ENCODE data around the gene MAGI1.
A peak's percentile ranks its signal among the peaks of the same experiment; 100 is the strongest.

MAGI1 gene

DNA sequence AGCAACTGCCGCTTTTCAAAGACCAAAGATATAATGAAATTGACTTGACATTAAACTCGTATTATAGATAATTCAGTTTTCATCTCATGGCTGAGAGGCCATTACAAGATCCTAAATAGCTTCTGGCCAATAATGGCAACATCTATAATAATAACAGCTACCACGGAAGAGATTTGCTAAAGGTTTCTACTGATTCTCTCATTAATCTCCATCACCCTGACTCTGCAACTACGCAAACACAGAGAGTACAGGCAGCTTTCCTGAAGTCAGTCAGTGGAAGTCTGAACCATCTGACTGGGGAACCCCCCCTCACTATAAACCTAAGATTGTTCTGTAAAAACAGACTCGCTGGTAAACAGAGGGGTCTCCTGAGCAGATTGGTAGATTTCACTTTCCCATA is 257.1 kb downstream of the MAGI1 start:
- DNase-seq (ENCODE audit: extremely low spot score, insufficient read length, low read depth) (no peak), FAIRE-seq (no peak)

DNA sequence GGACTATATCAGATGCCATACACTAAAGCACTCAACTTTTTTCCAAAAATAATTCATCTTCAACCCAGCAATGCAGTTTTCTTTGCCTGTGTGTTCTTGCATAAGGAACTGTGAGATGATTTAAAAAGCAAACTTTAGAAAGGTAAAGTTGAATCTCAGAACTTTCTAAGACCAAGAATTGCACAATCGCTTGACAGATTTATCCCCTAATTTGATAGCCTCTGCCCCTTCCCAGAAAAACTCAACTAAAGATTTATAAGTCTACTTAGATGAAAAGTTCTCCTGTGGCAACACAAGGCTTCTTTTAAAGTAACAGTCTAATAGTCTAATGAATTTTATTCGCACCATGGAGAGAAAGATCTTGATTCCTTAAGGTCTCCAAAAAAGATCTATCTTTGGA is 259.3 kb downstream of the MAGI1 start:
- FAIRE-seq (no peak), DNase-seq (ENCODE audit: extremely low spot score, insufficient read length, low read depth) (no peak)

DNA sequence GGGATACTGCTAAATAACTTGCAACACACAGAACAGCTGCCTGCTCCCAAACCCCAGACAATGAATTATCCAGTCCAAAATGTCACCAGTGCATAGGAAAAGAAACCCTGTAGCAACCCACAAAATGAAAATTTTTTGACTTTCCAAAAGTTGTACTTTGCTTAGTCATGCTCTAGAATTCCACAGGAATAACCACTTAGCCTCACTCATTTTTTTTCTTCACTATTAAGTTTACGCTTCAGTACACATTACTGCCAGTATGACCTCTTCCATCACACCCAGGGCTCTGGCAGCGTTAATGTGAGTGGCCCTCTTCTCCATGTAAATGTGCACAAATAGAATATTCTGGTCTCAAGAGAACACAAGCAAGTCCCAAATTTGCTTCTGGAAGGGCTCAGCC is 259.8 kb downstream of the MAGI1 start:
- FAIRE-seq = no peak

GRCh38 chr3:65777050-65777449 is 261.7 kb downstream of the MAGI1 start:
- no peak for FAIRE-seq
- DNase-seq (ENCODE audit: extremely low spot score, insufficient read length, low read depth) = no peak

More for the DNA sequence above, 259.8 kb downstream of the MAGI1 start:
- DNase-seq (ENCODE audit: extremely low spot score, insufficient read length, low read depth) = no peak

DNA sequence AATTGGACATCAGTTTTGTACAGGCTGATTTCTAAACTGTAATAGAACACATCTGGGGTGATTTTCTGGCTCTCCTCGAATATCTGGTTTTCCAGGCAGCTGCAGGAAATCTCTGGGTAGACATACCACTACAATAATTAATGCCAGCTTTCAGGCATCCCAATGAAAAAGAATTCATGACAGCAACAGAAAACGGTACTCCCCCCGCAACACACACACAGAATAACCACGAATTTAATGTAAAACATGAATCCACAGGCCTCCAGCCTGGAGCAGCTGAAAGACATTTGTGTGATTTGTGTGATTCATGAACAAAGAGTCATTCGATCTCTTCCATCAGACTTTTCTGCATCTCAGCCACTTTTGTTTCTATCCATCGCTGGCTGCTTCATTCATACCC is 262.2 kb downstream of the MAGI1 start:
- no peak for DNase-seq (ENCODE audit: extremely low spot score, insufficient read length, low read depth)
- FAIRE-seq = no peak

- FAIRE-seq (no peak), DNase-seq (ENCODE audit: extremely low spot score, insufficient read length, low read depth) (no peak)
Measured at GRCh38 chr3:65776081-65776480, 262.6 kb downstream of the MAGI1 start.

DNA sequence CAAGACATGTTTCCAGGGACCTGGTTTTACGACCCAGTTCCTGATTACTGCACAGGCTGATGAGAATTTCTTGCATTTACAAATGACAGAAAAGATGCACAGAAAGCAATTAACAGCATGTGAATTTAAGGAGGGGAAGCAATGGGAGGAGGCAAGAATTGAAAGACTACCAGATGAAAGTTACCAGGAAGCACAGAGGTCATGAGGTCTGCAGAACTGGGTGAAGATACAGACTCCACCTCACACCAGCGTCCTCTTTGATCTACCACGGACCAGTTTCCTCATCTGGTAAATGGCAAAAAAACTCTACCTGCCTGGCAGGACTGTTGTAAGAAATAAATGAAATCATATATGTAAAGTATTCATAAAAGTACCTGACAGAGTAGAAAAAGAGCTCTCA is 266.0 kb downstream of the MAGI1 start:
- FAIRE-seq (no peak), DNase-seq (ENCODE audit: extremely low spot score, insufficient read length, low read depth) (no peak)

GRCh38 chr3:65767551-65767950 is 271.2 kb downstream of the MAGI1 start:
- DNase-seq (ENCODE audit: extremely low spot score, insufficient read length, low read depth) (no peak), FAIRE-seq (no peak)

DNA sequence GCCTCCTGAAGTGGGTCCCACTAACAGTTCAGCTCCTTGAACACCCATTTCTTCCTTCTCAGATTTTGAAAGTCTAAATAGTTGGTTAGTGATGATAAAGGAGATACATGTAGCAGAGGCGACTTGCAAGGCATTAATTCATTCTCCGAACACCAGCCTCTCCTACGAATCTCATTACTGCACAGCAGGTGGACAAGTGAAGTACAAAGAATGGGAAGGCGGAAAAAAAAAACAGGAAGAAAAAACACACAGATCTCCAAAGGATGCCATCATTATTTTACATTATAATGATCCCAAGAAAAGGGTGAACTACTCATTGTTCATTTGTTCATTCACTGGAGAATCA is 276.5 kb downstream of the MAGI1 start:
- FAIRE-seq (no peak), DNase-seq (ENCODE audit: extremely low spot score, insufficient read length, low read depth) (no peak)

DNA sequence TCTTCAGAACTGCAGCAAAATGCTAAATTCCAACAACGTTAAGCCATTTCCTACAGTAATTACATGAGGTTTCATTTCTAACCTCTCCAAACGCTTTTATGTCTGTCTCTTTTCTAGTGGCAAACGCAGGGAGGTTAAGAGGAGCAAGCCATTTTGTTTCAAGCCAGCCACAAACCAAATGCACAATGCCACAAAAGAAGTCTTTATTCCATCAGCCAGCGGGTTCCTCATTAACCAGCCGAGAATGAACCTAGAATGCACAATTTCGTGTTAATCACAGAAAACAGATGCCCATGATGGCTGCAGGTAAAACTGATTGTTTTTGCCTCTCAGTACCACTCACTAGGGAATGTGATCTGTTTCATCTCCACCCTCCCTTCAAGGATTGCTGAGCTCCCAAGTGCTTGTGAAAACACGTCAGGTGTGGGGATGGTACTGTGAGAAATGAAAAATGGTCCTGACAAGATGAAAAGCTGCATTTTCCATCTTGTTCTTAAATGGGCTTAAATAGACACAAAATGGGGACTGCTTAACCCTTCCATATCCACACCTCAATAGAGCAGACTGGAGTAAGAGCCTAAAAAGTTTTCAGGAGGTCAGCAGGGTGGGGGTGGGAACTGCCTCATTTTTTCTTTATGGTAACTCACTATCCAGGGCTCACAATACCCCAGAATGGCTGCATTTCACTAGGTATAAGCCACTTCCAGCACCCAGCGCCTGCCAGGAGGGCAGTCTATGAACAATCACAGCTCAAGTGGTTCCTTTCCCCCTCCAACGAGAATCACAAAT is 277.1 kb downstream of the MAGI1 start:
- FAIRE-seq (no peak), DNase-seq (ENCODE audit: extremely low spot score, insufficient read length, low read depth) (no peak)

GRCh38 chr3:65758876-65759598 is 279.7 kb downstream of the MAGI1 start:
- DNase-seq (ENCODE audit: extremely low spot score, insufficient read length, low read depth) (no peak), FAIRE-seq (no peak)

DNA sequence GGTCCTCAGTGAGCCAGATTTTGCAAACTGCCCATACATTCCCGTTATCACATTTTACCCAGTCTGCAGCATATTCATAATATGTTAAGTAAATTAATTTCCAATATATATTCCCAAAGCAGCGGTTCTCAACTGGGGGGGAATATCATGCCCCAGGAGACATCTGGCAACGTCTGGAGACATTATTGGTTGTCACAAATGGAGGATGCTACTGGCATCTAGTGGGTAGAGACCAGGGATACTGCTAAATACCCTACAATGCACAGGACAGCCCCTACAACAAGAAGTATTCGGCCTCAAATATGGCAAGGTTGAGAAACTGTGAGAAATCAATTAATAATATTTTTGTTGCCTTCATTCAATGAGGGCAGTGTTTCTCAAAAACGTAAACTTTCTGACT is 280.3 kb downstream of the MAGI1 start:
- FAIRE-seq = no peak

GRCh38 chr3:65752636-65753035 is 286.1 kb downstream of the MAGI1 start:
- DNase-seq (ENCODE audit: extremely low spot score, insufficient read length, low read depth) (no peak), FAIRE-seq (no peak)

More for the DNA sequence above, 280.3 kb downstream of the MAGI1 start:
- no peak for DNase-seq (ENCODE audit: extremely low spot score, insufficient read length, low read depth)

GRCh38 chr3:65751123-65751700 is 287.5 kb downstream of the MAGI1 start:
- DNase-seq (ENCODE audit: extremely low spot score, insufficient read length, low read depth) (no peak), FAIRE-seq (peak; percentile 68)

- DNase-seq (ENCODE audit: extremely low spot score, insufficient read length, low read depth) (no peak), FAIRE-seq (no peak)
Measured at GRCh38 chr3:65749066-65749465, 289.7 kb downstream of the MAGI1 start.

DNA sequence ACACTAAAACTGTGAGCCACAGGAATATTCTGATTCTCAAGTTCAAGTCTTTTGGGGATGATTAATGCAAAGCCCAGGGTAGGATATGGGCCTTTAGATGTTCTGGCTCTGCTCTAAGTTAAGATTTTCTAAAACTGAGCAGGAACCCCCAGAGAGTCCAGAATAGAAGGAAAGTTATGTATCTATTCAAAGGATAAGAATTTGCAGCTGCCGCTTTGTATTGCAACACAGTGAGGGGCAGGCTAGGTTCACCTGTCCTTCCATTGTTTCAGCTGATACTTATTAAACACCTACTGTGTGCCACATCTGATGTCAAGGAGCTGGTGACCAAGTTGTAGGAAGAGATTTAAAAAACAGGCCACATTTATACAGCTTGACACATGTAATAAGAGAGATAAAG is 290.4 kb downstream of the MAGI1 start:
- FAIRE-seq (no peak), DNase-seq (ENCODE audit: extremely low spot score, insufficient read length, low read depth) (no peak)

DNA sequence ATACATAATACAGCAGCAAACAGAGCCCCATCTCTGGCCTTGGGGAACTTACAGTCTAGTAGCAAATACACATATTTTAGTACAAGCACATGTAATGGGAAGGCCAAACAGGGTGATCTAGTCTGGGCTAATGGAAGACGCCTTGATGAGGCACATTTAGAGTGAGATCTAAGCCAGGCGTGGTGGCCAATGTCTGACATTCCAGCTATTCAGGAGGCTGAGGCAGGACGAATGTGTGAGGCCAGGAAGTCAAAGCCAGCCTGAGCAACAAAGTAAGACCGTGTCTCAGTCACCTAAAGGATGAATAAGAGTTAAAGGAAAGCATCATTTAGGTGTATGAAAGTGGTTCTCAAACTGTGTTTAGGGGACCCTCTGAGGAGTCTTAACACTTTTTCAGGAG is 291.9 kb downstream of the MAGI1 start:
- DNase-seq (ENCODE audit: extremely low spot score, insufficient read length, low read depth) (no peak), FAIRE-seq (no peak)

DNA sequence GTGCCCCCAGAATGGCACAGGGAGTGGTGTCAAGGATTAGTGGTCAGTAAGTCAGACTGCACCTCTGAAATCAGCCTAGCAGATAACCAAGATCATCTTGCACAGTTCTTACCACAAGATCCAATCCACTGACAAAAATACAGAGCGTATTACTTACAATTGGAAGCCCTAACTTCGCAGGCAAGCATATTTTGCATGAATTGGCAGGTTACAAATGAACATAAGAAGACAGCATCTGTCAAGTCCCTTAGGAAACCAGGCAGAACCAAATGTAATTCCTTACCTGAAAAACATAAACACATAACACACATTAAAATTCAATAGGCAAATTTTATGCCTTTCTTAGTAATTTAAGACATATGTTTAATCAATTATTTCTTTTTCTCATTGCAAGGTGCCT is 293.4 kb downstream of the MAGI1 start:
- DNase-seq (ENCODE audit: extremely low spot score, insufficient read length, low read depth) (no peak), FAIRE-seq (no peak)

- DNase-seq (ENCODE audit: extremely low spot score, insufficient read length, low read depth) (no peak), FAIRE-seq (no peak)
Measured at GRCh38 chr3:65742914-65743313, 295.8 kb downstream of the MAGI1 start.

DNA sequence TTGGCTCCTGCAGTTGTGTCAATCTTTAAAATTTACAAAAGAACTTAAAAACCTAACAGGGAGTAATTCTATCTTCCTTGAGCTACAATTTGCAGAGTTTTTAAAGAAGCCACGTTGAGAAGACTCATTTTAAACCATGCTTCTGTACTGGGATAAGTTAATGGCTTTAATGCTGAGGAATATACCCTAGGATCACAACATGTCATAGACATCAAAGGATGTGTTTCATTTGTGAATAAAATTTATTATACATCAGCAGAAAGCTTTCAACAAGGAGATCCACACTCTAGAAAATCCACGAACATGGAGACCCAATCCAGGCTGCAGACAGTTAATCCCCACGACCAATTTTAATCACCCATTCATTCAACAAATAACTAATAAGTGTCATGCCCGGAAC is 297.2 kb downstream of the MAGI1 start:
- FAIRE-seq (no peak), DNase-seq (ENCODE audit: extremely low spot score, insufficient read length, low read depth) (no peak)

GRCh38 chr3:65739901-65740541 is 298.7 kb downstream of the MAGI1 start:
- DNase-seq (ENCODE audit: extremely low spot score, insufficient read length, low read depth) (no peak), FAIRE-seq (no peak)
